Keratinocyte (primary cell): ENCODE results near the gene PDE11A. TPM values are rescaled to one million over a fixed set of nuclear protein-coding genes. Genes with fewer than 3 reads are reported as not detected.

Experiments used
- DNase-seq: peaks from one replicate; pipeline ENCODE4 v3.0.0-alpha.2; 2011; ENCODE audit warnings: low read depth, missing footprints, low spot score
- FAIRE-seq: peaks from 2 replicates; lab custom pipeline; 2011; peaks lifted over from hg19 to GRCh38; lab: Jason Lieb, UNC
- H2AFZ ChIP-seq: 2 replicates; pipeline ENCODE4 v1.6.0; 2012; ENCODE audit warnings: low read length, control low read depth, inconsistent platforms; ENCODE audit not compliant: control insufficient read depth
- H3K27ac ChIP-seq: 2 replicates; pipeline ENCODE4 v1.5.1; 2011; ENCODE audit warnings: low read length; ENCODE audit not compliant: control insufficient read depth, insufficient read depth
- H3K27me3 ChIP-seq: 3 replicates; pipeline ENCODE4 v1.6.0; 2011; ENCODE audit warnings: low read length; ENCODE audit not compliant: control insufficient read depth, insufficient read depth; ENCODE audit errors: extremely low read depth
- H3K36me3 ChIP-seq, 2 experiments: 2 replicates in 1 of 2; 3 replicates in 1 of 2; pipeline ENCODE4 v1.5.1; 2011; ENCODE audit warnings: low read length in 2 of 2, mild to moderate bottlenecking in 1 of 2; ENCODE audit not compliant: control insufficient read depth in 2 of 2, insufficient read depth in 2 of 2; ENCODE audit errors: extremely low read depth in 1 of 2
- H3K4me1 ChIP-seq: 3 replicates; pipeline ENCODE4 v1.5.1; 2011; ENCODE audit warnings: low read length; ENCODE audit not compliant: control insufficient read depth, insufficient read depth; ENCODE audit errors: extremely low read depth
- H3K4me2 ChIP-seq: 3 replicates; pipeline ENCODE4 v1.6.0; 2011; ENCODE audit warnings: low read depth, low read length; ENCODE audit not compliant: control insufficient read depth, insufficient read depth; ENCODE audit errors: extremely low read depth
- H3K4me3 ChIP-seq, 3 experiments: fragments of 200-600 bp in 1 of 3; sonication (generic) in 1 of 3; 2 replicates in 2 of 3; 3 replicates in 1 of 3; pipeline ENCODE4 v1.5.1; 2011 to 2016; ENCODE audit warnings: low read length in 3 of 3, mild to moderate bottlenecking in 3 of 3, control low read depth in 2 of 3, inconsistent platforms in 1 of 3, low read depth in 1 of 3, mixed read lengths in 1 of 3, mixed run types in 1 of 3, moderate library complexity in 1 of 3; ENCODE audit not compliant: control insufficient read depth in 2 of 3, insufficient read depth in 2 of 3; ENCODE audit errors: extremely low read depth in 1 of 3
- H3K79me2 ChIP-seq: 2 replicates; pipeline ENCODE4 v1.6.0; 2012; ENCODE audit warnings: low read length; ENCODE audit not compliant: control insufficient read depth, insufficient read depth
- H3K9ac ChIP-seq: 3 replicates; pipeline ENCODE4 v1.6.0; 2011; ENCODE audit warnings: low read length; ENCODE audit not compliant: control insufficient read depth, insufficient read depth; ENCODE audit errors: extremely low read depth
- H3K9me1 ChIP-seq: 3 replicates; pipeline ENCODE4 v1.6.0; 2011; ENCODE audit warnings: low read length; ENCODE audit not compliant: control insufficient read depth, insufficient read depth; ENCODE audit errors: extremely low read depth
- H3K9me3 ChIP-seq: 2 replicates; pipeline ENCODE4 v1.5.1; 2012; ENCODE audit warnings: low read depth, low read length; ENCODE audit not compliant: control insufficient read depth
- H4K20me1 ChIP-seq: 3 replicates; pipeline ENCODE4 v1.6.0; 2011; ENCODE audit warnings: low read length; ENCODE audit not compliant: control insufficient read depth, insufficient read depth; ENCODE audit errors: extremely low read depth
- EZH2 ChIP-seq: IDR thresholded peaks from one replicate; pipeline ENCODE4 v1.6.1; 2012; ENCODE audit warnings: inconsistent platforms, mild to moderate bottlenecking, low read length, moderate library complexity
- dilution Hi-C: fragments of 300-500 bp; cut with MboI; formaldehyde crosslinking; loops from one replicate; pipeline ENCODE4 v1.7.0; 2020; ENCODE audit warnings: low sequenced_read_pairs; ENCODE audit not compliant: extremely low pct_ligation_motif_present
- polyA plus RNA-seq, 5 experiments: library from polyadenylated mRNA; depleted of rRNA in 3 of 5; stranded (reverse) in 3 of 5; stranded (forward) in 1 of 5; unstranded in 1 of 5; fragments of >200 nt; gene quantifications; 1 replicate in 1 of 5; 2 replicates in 3 of 5; 3 replicates in 1 of 5; pipeline versions ENCODE4 v1.2.1 to v1.2.3, GENCODE V29; 2011 to 2012; ENCODE audit warnings: missing spikeins in 2 of 5, low read depth in 1 of 5, low replicate concordance in 1 of 5
- TF ChIP-seq, protein P1 (sequence below), 3 experiments: IDR thresholded peaks in 1 of 3; conservative IDR thresholded peaks in 1 of 3; optimal IDR thresholded peaks in 1 of 3; 2 replicates in 2 of 3; 3 replicates in 1 of 3; pipeline versions ENCODE3 to v1.5.1; 2011; ENCODE audit warnings: low read length in 3 of 3, mild to moderate bottlenecking in 3 of 3, moderate library complexity in 2 of 3, control low read depth in 1 of 3, inconsistent platforms in 1 of 3; ENCODE audit not compliant: insufficient read depth in 2 of 3; ENCODE audit errors: extremely low read depth in 1 of 3

The PDE11A gene
- polyA plus RNA-seq, 1 donor (not counting 4 experiments of a cell fraction or from before 2014, with no cell fraction given): 0.01 TPM

DNA sequence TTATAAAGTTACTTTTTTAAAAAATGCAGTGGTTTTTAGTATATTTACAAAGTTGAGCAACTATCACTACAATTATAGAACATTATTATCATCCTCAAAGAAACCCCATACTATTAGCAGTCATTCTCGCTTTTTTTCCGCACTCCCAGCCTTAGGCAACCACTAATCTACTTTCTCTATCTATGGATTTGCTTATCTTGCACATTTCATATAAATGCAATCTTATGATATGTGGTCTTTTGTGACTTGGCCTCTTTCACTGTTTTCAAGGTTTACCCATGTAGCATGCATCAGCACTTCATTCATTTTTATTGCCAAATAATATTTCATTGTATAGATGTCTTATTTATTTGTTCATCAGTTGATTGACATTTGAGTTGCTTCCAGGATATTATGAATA is 406.6 kb downstream of the PDE11A start:
- dilution Hi-C loops: no loop called here
- H4K20me1 ChIP-seq: no peaks in the 10 kb centered on the region
- no peaks in the 10 kb centered on the region for H3K79me2 ChIP-seq
- H2AFZ ChIP-seq: no peak overlapping the region
- H3K9ac ChIP-seq: no peak overlapping the region
- no peaks in the 10 kb centered on the region for H3K36me3 ChIP-seq
- H3K27ac ChIP-seq: no peak overlapping the region
- no peaks in the 10 kb centered on the region for H3K9me3 ChIP-seq
- H3K9me1 ChIP-seq: no peaks in the 10 kb centered on the region
- no peak for FAIRE-seq
- no peaks in the 10 kb centered on the region for H3K4me1 ChIP-seq
- no peak overlapping the region for H3K4me2 ChIP-seq
- no peak for DNase-seq
- no peak for TF ChIP-seq EZH2
- TF ChIP-seq, protein P1, sequence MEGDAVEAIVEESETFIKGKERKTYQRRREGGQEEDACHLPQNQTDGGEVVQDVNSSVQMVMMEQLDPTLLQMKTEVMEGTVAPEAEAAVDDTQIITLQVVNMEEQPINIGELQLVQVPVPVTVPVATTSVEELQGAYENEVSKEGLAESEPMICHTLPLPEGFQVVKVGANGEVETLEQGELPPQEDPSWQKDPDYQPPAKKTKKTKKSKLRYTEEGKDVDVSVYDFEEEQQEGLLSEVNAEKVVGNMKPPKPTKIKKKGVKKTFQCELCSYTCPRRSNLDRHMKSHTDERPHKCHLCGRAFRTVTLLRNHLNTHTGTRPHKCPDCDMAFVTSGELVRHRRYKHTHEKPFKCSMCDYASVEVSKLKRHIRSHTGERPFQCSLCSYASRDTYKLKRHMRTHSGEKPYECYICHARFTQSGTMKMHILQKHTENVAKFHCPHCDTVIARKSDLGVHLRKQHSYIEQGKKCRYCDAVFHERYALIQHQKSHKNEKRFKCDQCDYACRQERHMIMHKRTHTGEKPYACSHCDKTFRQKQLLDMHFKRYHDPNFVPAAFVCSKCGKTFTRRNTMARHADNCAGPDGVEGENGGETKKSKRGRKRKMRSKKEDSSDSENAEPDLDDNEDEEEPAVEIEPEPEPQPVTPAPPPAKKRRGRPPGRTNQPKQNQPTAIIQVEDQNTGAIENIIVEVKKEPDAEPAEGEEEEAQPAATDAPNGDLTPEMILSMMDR (optimal IDR thresholded peaks at IDR 0.05 in 1 of 3, IDR thresholded peaks at IDR 0.05 in 1 of 3, conservative IDR thresholded peaks at IDR 0.05 in 1 of 3; ENCODE audit: extremely low read depth in 1 of 3, insufficient read depth in 2 of 3, low read length in 3 of 3): no peak
- H3K27me3 ChIP-seq: peaks cover under 1% of the 10 kb centered on the region
- no peak overlapping the region for H3K4me3 ChIP-seq

DNA sequence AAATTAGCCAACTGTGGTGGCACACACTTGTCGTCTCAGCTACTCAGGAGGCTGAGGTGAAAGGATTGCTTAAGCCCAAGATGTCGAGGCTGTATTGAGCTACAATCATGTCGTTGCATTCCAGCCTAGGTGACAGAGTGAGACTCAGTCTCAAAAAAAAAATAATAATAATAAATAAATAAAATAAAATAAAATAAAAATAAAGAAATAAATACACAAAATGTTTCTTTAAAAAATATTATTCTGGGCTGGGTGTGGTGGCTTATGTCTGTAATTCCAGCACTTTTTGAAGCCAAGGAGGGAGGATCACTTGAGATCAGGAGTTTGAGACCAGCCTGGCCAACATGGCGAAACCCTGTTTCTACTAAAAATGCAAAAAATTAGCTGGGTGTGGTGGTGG is 407.2 kb downstream of the PDE11A start:
- TF ChIP-seq, protein P1 (optimal IDR thresholded peaks at IDR 0.05 in 1 of 3, IDR thresholded peaks at IDR 0.05 in 1 of 3, conservative IDR thresholded peaks at IDR 0.05 in 1 of 3; ENCODE audit: extremely low read depth in 1 of 3, insufficient read depth in 2 of 3, low read length in 3 of 3): no peak
- no peak for TF ChIP-seq EZH2
- DNase-seq (no peak), FAIRE-seq (no peak)
- no peaks in the 10 kb centered on the region for H4K20me1 ChIP-seq
- H3K27ac ChIP-seq: no peak overlapping the region
- no peaks in the 10 kb centered on the region for H3K9me1 ChIP-seq
- H3K4me3 ChIP-seq: no peak overlapping the region
- H3K9me3 ChIP-seq: no peaks in the 10 kb centered on the region
- H3K27me3 ChIP-seq: peaks cover 5% of the 10 kb centered on the region
- no peak overlapping the region for H3K4me2 ChIP-seq
- no peaks in the 10 kb centered on the region for H3K4me1 ChIP-seq
- dilution Hi-C loops: no loop called here
- no peaks in the 10 kb centered on the region for H3K79me2 ChIP-seq
- H3K36me3 ChIP-seq: no peaks in the 10 kb centered on the region
- H3K9ac ChIP-seq: no peak overlapping the region
- H2AFZ ChIP-seq: no peak overlapping the region
